Stimulated activated CD4-positive, alpha-beta T cell treated with anti-CD3 and anti-CD28 coated beads, Interleukin-15, amount 100 ng/mL, for 24 hours (primary cell): ENCODE results near the gene WDFY4.
A peak's percentile ranks its signal among the peaks of the same experiment; 100 is the strongest.

Experiments used
- DNase-seq: peaks from one replicate; pipeline ENCODE4 v3.0.0-alpha.2; 2020

WDFY4 gene

GRCh38 chr10:48800007-48800675, 115.5 kb downstream of the WDFY4 start:
- DNase-seq = peak; percentile 5

GRCh38 chr10:48801001-48801421, 116.3 kb downstream of the WDFY4 start:
- no peak for DNase-seq

GRCh38 chr10:48802611-48803071, 118.0 kb downstream of the WDFY4 start:
- no peak for DNase-seq

DNA sequence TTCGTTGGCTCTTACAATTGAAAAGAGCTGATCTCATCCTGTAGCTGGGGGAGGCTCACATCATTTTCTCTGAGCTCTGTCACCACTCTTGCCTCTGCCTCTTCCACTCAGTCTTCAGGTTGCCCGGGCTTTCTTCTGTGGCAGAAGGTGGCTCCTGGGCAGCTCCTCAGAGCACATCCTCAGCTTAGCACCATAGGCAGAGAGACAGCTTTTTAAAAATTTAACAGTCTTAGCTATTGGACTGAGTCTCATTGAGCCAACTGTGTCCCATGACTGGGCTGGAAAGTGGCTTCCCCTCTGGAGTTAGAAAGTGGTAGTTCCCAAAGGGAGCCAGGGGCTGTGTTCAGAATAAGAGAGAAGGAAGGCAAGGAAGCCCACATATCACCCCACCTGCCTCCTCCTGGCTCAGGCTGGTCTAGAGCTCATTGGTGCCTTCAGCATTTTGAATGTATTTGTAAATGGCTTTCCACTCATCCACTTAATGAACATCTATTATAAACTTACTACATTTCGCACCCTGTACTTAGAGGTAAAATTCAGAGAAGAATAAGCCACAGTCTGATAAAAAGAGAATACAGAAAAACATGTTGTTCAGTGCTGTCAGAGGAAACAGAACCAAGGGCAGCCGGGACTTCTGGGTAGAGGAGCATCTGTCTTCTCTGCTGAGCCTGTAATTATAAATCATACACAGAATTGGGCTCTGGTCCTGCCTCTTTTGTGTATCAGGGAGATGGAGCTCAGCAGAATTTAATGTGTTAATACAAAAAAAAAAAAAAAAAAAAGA, 119.3 kb downstream of the WDFY4 start:
- no peak for DNase-seq

DNA sequence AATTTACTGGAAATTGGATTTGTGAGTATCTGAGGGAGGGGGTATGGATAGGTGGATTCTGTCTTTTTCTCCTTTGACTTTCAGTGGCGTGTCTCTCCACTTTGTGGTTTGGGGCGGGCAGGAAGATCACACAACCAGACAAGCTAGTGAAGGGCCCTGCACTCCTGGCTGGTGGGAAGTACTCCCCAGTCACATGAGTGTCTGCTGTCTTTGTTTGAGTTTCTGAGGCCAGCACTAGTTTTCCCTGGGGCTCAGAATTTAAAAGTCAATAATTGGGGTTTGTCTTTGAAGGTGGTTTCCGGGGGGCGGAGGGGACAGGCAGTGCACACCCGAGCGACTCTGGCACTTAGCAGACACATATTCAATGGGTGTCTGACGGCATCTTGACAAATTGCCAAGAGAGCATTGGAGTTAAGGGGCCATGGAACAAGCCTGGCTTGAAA, 120.1 kb downstream of the WDFY4 start:
- DNase-seq = peak; percentile 14

DNA sequence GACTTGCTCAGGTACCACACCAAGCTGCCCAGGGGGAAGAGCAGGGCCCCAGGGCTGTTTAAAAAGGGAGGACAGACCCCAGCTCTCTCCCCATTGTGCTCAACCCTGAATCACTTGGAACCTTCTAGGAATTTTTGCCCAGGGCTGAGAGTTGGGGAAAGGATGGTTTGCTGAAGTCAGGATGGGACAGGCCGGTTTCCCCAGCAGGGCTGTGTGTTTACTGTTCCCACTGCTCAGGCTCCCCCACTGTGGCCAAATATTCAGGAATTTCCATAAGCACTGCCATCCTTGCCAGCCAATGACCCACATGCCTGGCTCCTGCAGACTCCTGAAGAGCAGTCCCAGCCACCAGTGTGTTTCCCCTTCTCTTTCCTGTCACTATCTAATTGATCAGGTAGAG, 120.7 kb downstream of the WDFY4 start:
- no peak for DNase-seq

DNA sequence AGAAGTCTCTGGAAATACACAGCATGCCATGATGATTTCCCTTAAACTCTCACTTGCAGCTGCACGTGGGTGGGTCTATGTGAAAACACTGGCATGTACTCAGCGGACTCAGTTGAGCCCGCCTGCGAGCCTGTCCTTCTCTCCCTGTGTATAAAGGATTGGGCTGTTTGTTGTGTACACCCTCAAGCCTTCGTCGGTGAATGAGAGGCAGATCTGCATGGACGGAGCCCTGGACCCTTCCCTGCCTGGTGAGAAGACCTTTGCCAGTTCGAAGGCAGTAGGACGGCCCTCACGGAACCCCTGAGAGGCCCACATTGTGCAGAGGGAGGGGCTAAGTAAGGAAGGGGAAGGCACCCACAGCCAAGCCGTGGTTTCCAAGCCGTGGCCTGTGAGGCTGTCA, 121.2 kb downstream of the WDFY4 start:
- DNase-seq = no peak

- DNase-seq = no peak
Observed at GRCh38 chr10:48806342-48806741, 121.7 kb downstream of the WDFY4 start.

- DNase-seq = no peak
Observed at GRCh38 chr10:48807791-48808470, 123.3 kb downstream of the WDFY4 start.

GRCh38 chr10:48809261-48809660, 124.6 kb downstream of the WDFY4 start:
- DNase-seq = no peak

DNA sequence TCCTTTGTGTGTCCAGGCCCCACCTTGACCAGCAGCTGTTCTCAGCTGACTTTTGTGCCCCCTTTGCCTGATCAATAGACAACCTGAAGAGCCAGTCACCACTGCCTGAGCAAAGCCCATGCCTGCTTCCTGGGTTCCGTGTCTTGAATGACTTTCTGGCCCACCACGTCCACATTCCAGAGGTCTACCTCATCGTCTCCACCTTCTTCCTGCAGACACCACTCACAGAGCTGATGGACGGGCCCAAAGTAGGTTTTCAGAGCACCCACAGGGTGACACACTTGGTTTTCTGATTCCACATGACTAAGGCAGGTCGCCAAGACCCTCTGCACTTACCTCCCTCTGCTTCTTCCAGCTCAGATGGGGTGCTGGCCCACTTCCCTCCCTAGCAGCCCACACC, 126.8 kb downstream of the WDFY4 start:
- no peak for DNase-seq

GRCh38 chr10:48811917-48812316, 127.2 kb downstream of the WDFY4 start:
- DNase-seq = no peak

DNA sequence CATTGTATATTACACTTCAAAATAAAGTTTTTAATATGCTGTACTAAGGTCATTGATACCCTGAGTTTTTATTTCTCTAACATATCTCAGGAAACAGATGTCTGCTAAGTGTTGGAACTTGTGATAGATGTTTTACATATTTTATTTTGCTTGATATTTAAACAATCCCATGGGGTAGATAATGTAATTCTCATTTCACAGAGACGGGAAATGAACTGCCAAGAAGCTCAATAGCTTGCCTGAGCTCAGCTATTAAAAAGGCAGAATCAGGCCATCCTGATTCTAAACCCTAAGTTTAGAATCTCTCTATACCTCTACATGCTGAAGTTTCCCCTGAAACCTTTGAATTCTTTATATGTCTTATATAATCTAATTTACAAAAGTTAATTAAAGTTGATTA, 128.6 kb downstream of the WDFY4 start:
- no peak for DNase-seq

DNA sequence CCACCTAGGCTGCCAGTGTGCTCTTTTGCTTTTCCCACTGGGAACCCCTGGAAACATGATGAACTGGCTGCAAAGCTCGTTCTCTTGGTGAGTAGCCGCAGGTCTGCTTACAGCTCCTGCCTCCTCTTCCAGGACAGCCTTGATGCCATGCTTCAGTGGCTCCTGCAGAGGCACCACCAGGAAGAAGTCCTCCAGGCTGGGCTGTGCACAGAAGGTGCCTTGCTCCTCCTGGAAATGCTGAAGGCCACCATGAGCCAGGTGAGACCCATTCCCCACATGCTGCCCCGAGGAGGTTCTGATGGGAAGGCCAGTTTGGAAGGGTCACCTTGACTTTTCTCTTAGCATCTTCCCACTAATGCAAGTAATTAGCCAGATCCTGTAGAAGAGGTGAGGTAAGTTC, 129.2 kb downstream of the WDFY4 start:
- no peak for DNase-seq

GRCh38 chr10:48814933-48815332, 130.3 kb downstream of the WDFY4 start:
- DNase-seq = no peak

GRCh38 chr10:48817141-48817540, 132.5 kb downstream of the WDFY4 start:
- no peak for DNase-seq

DNA sequence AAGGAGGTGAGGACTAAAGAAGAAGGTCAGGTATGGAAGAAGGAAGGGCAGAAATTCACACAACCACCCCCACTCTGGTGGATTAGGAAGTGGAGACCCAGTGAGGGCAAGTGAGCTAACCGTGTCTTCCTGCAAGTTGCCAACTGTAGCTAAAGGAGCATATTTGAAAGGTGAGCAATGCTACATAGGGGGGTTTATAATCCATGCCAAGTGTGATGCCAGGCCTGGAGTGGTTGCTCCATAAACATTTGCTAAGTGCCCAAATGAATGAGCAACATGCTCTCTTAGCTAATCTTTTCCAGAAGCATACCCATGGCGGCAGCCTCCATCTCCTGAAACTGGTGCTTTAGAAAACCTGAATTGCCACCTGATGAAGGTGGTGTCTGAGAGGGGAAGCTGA, 133.4 kb downstream of the WDFY4 start:
- DNase-seq = no peak

GRCh38 chr10:48818861-48819520, 134.3 kb downstream of the WDFY4 start:
- no peak for DNase-seq

DNA sequence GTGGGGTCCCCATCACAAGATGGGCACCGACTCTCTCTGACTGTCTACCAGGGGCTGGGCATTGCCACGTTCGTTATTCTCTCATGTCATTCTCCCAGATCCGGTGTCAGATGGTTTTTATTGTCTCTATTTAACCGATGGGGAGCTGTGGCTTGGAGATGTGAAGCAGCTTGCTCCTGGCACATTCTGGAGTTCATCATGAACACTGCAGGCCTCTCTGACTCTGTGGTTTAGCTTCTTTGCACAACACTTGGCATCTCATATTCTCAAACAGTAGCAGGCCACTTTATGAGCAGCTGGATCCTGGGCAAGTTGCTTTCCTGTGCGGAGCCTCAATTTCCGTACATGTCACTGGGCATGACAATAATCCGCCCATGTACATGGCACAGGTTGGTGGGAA, 135.1 kb downstream of the WDFY4 start:
- DNase-seq = no peak

DNA sequence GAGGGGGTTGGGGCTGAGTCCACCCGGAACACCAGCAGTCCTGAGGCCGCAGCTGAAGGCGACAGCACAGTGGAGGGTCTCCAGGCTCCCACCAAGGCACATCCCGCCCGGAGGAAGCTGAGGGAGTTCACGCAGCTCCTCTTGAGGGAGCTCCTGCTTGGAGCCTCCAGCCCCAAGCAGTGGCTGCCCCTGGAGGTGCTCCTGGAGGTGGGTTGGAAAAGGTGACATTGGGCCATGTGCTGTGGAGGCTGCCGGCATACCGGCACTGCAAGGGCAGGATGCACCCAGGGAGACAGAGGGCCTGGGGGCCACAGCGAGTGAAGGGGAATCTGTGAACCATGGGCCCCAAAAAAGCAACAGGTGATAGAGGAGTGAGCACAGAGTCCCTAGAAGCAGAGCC, 135.6 kb downstream of the WDFY4 start:
- no peak for DNase-seq

GRCh38 chr10:48820699-48821098, 136.0 kb downstream of the WDFY4 start:
- no peak for DNase-seq

GRCh38 chr10:48821111-48821510, 136.4 kb downstream of the WDFY4 start:
- no peak for DNase-seq

DNA sequence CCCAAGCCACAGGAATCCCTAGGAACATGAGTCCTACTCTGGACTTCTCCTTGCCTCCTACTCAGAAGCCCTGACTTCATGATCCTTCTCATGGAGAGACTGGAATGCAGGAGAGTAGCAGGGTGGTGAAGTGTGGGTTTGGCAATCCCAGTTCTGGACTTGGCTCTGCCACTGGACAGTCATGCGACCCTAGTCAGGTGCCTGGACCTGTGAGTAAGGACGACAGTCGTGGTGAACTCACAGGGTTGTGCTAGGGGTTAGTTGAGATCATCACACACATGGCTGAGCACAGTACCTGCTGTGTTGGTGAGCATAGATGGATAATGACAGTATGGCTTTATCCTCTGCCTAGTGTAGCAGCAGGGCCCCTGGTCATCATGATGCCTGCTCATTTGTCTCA, 137.0 kb downstream of the WDFY4 start:
- DNase-seq = no peak
